ENCODE measurements around the gene APBB1IP.

APBB1IP gene

GRCh38 chr10:26556748-26557640 lies 118.9 kb downstream of the APBB1IP start:
- TF ChIP-seq, protein P1, sequence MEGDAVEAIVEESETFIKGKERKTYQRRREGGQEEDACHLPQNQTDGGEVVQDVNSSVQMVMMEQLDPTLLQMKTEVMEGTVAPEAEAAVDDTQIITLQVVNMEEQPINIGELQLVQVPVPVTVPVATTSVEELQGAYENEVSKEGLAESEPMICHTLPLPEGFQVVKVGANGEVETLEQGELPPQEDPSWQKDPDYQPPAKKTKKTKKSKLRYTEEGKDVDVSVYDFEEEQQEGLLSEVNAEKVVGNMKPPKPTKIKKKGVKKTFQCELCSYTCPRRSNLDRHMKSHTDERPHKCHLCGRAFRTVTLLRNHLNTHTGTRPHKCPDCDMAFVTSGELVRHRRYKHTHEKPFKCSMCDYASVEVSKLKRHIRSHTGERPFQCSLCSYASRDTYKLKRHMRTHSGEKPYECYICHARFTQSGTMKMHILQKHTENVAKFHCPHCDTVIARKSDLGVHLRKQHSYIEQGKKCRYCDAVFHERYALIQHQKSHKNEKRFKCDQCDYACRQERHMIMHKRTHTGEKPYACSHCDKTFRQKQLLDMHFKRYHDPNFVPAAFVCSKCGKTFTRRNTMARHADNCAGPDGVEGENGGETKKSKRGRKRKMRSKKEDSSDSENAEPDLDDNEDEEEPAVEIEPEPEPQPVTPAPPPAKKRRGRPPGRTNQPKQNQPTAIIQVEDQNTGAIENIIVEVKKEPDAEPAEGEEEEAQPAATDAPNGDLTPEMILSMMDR (conservative IDR thresholded peaks at IDR 0.05; ENCODE audit: low read depth): peak; percentile 90
- CTCF ChIA-PET: interaction anchor here (0.7 to 1.4 kb wide), 2 partner anchors 221 to 466 kb away, joined by 3 to 9 read pairs; no protein-coding TSS in a partner anchor
- DNase-seq (ENCODE audit: low spot score): peak; percentile 51
- POLR2A ChIA-PET (ENCODE audit: low non-redundant PET): no interaction called here
- no peak overlapping the region for H3K27ac ChIP-seq

DNA sequence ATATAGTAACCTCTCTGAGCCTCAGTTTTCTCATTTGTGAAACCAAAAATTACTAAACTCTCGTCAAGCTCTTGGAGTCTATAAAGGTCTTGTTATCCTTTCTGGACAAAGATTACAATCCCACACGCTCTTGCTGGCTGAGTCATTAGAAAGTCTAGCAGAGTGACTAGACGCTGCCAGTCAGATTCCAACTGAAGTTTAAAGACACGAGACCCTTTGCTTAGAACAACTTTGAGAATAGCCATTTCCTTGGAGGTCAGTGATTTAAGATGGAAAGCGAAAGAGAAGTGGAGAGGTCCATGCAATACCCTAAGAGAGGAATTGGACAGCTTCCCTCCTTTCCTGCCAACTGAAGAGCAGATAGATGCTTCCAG lies 119.5 kb downstream of the APBB1IP start:
- TF ChIP-seq, protein P1 (conservative IDR thresholded peaks at IDR 0.05; ENCODE audit: low read depth): no peak
- CTCF ChIA-PET: interaction anchor here (0.7 kb wide), 1 partner anchor 466 kb away, joined by 3 read pairs; no protein-coding TSS in a partner anchor
- DNase-seq (ENCODE audit: low spot score): no peak
- H3K27ac ChIP-seq: no peak overlapping the region
- POLR2A ChIA-PET (ENCODE audit: low non-redundant PET): no interaction called here

DNA sequence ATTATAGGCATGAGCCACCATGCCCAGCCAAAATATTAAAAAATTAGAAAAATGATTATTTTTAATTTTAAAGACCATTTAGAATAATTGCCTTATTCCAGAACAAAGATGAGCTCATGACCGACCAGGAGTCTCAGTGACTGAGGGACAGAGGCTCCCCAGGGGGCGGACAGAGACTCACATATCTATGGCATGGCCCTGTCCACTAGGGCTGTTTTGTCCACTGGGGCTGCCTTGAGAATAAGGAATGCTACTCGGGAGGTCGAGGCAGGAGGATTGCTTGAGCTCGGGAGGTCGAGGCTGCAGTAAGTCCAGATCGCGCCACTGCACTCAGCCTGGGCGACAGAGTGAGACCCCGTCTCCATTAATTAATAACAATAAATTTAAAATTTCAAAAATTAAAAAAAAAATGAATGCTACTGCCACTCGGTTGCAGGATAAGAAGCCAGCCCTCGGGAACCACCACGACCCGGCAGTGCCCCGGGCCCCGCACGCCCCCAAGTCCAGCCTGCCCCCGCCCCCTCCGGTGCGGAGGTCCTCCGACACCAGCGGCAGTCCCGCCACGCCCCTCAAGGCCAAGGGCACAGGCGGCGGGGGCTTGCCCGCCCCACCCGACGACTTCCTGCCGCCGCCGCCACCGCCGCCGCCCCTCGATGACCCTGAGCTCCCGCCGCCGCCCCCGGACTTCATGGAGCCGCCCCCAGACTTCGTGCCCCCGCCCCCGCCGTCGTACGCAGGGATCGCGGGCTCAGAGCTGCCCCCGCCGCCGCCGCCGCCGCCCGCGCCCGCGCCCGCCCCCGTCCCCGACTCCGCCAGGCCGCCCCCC lies 128.6 kb downstream of the APBB1IP start:
- POLR2A ChIA-PET (ENCODE audit: low non-redundant PET): no interaction called here
- H3K27ac ChIP-seq: no peak overlapping the region
- DNase-seq (ENCODE audit: low spot score): no peak
- TF ChIP-seq, protein P1 (conservative IDR thresholded peaks at IDR 0.05; ENCODE audit: low read depth): no peak
- CTCF ChIA-PET: no interaction called here

- ChIA-PET POLR2A (ENCODE audit: low non-redundant PET) (no interaction called here), CTCF (no interaction called here)
Observed at GRCh38 chr10:26567351-26567721, 129.2 kb downstream of the APBB1IP start.

DNA sequence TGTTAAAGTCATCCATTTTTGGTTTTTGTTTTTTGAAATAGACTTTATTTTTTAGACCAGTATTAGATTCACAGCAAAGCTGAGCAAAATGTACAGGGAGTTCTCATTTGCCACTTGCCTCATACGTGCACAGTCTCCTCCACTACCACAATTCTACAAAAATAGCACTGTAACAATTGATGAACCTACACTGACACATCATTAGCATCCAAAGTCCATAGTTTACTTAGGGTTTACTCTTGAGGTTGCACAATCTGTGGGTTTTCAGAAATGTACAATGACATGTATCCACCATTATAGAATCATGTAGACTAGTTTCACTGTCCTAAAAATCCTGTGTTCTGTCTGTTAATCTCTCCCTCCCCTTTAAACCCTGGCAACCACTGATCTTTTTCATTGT lies 133.5 kb downstream of the APBB1IP start:
- CTCF ChIA-PET: interaction anchor here (0.6 kb wide), 1 partner anchor 1009 kb away, joined by 3 read pairs; no protein-coding TSS in a partner anchor

More at GRCh38 chr10:26567351-26567721, 129.2 kb downstream of the APBB1IP start:
- DNase-seq (ENCODE audit: low spot score): no peak
- no peak overlapping the region for H3K27ac ChIP-seq
- TF ChIP-seq, protein P1 (conservative IDR thresholded peaks at IDR 0.05; ENCODE audit: low read depth): no peak

GRCh38 chr10:26573674-26574073 lies 135.5 kb downstream of the APBB1IP start:
- CTCF ChIA-PET: no interaction called here
- H3K27ac ChIP-seq: no peak overlapping the region
- POLR2A ChIA-PET (ENCODE audit: low non-redundant PET): no interaction called here
- TF ChIP-seq, protein P1 (conservative IDR thresholded peaks at IDR 0.05; ENCODE audit: low read depth): no peak
- no peak for DNase-seq (ENCODE audit: low spot score)

More for the DNA sequence above, 133.5 kb downstream of the APBB1IP start:
- TF ChIP-seq, protein P1 (conservative IDR thresholded peaks at IDR 0.05; ENCODE audit: low read depth): no peak
- DNase-seq (ENCODE audit: low spot score): no peak
- no peak overlapping the region for H3K27ac ChIP-seq
- POLR2A ChIA-PET (ENCODE audit: low non-redundant PET): no interaction called here

Data from RWPE1 (cell line).